ENCODE results near the gene ZNF804B.

DNA sequence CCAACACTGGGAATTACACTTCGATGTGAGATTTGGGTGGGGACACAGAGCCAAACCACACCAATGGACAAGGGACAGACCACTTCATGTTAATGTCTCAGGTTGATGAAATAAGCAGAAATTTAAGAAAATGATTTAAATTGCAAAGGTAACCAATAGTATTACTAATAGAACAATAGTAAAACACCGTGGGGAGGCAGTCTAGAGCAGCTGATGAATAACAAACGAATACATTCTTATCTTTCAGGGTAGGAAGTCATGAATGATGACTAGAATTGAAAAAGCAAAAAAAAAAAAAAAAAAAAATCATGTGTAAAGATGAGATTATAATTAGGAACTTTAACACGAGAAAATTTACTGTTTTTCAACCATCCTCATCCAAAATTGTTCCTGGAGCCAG is 207.9 kb downstream of the ZNF804B start:
- TF ChIP-seq, protein P1, sequence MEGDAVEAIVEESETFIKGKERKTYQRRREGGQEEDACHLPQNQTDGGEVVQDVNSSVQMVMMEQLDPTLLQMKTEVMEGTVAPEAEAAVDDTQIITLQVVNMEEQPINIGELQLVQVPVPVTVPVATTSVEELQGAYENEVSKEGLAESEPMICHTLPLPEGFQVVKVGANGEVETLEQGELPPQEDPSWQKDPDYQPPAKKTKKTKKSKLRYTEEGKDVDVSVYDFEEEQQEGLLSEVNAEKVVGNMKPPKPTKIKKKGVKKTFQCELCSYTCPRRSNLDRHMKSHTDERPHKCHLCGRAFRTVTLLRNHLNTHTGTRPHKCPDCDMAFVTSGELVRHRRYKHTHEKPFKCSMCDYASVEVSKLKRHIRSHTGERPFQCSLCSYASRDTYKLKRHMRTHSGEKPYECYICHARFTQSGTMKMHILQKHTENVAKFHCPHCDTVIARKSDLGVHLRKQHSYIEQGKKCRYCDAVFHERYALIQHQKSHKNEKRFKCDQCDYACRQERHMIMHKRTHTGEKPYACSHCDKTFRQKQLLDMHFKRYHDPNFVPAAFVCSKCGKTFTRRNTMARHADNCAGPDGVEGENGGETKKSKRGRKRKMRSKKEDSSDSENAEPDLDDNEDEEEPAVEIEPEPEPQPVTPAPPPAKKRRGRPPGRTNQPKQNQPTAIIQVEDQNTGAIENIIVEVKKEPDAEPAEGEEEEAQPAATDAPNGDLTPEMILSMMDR (IDR thresholded peaks at IDR 0.05): no peak
- TF ChIP-seq EZH2 (IDR thresholded peaks at IDR 0.05) (no peak), EZH2phosphoT487 (IDR thresholded peaks at IDR 0.05) (no peak)

All from neural progenitor cell (in vitro differentiated cells).